K562 (cell line): ENCODE results near the gene ENTREP3. TPM values are rescaled to one million over a fixed set of nuclear protein-coding genes. Genes with fewer than 3 reads are reported as not detected.

Experiments
- ATF6 ChIP-seq: sonication (generic); formaldehyde crosslinking; IDR thresholded peaks from 2 replicates; pipeline ENCODE4 v1.4.0; 2020; ENCODE audit warnings: mild to moderate bottlenecking, missing genetic modification reagents
- BRD4 ChIP-seq: fragments of 200-600 bp; sonication (generic); IDR thresholded peaks from 2 replicates; pipeline ENCODE4 v1.6.1; 2017; ENCODE audit warnings: inconsistent platforms
- CBX3 ChIP-seq, 2 experiments: IDR thresholded peaks; 1 replicate in 1 of 2; 2 replicates in 1 of 2; pipeline ENCODE4 v1.6.1; 2012; ENCODE audit warnings: inconsistent platforms in 2 of 2, low read length in 2 of 2, borderline replicate concordance in 1 of 2, control low read depth in 1 of 2
- ELF1 ChIP-seq: fragments of 200-800 bp; sonication (Bioruptor generic); IDR thresholded peaks from 2 replicates; pipeline ENCODE4 v1.6.1; 2016; ENCODE audit warnings: missing genetic modification characterization, missing compliant biosample characterization
- HMGXB4 ChIP-seq: sonication (generic); formaldehyde crosslinking; IDR thresholded peaks from 2 replicates; pipeline ENCODE4 v1.8.1; 2023; ENCODE audit warnings: mild to moderate bottlenecking, missing genetic modification reagents
- IFI16 ChIP-seq: fragments of 250-450 bp; sonication (Bioruptor Pico); IDR thresholded peaks from 2 replicates; pipeline ENCODE4 v2.1.2; 2022; ENCODE audit warnings: mild to moderate bottlenecking, inconsistent platforms
- JUNB ChIP-seq: fragments of 450-650 bp; formaldehyde crosslinking; conservative IDR thresholded peaks from 2 replicates; pipeline ENCODE4 v1.4.0; 2020; ENCODE audit warnings: mild to moderate bottlenecking
- MEF2D ChIP-seq: conservative IDR thresholded peaks from 2 replicates; pipeline ENCODE4 v1.6.1; 2016; ENCODE audit warnings: low read depth, missing genetic modification characterization, missing compliant biosample characterization
- PHB2 ChIP-seq: fragments of 450-650 bp; IDR thresholded peaks from 2 replicates; pipeline ENCODE4 v1.6.1; 2017; ENCODE audit warnings: low read depth
- PTTG1 ChIP-seq: fragments of 450-650 bp; IDR thresholded peaks from 2 replicates; pipeline ENCODE4 v1.6.1; 2016; ENCODE audit warnings: low read depth, mild to moderate bottlenecking, missing genetic modification characterization, missing compliant biosample characterization
- RBM17 ChIP-seq: fragments of 200-400 bp; formaldehyde crosslinking; IDR thresholded peaks from 2 replicates; pipeline ENCODE4 v1.6.1; 2017; ENCODE audit warnings: low read depth, mild to moderate bottlenecking, low read length, borderline replicate concordance
- REST ChIP-seq, 2 experiments: fragments of 450-650 bp; formaldehyde crosslinking in 1 of 2; IDR thresholded peaks; 2 replicates each; pipeline versions ENCODE4 v1.4.0 to v1.6.1; 2014 to 2020; ENCODE audit warnings: mild to moderate bottlenecking in 2 of 2, borderline replicate concordance in 1 of 2, low read depth in 1 of 2
- SMARCE1 ChIP-seq: fragments of 450-650 bp; IDR thresholded peaks from 2 replicates; pipeline ENCODE4 v1.7.1; 2016; ENCODE audit warnings: mild to moderate bottlenecking
- TEAD1 ChIP-seq, 2 experiments: fragments of 450-650 bp in 1 of 2; sonication (generic) in 1 of 2; formaldehyde crosslinking; IDR thresholded peaks; 2 replicates each; pipeline versions ENCODE4 v1.4.0 to v1.8.0; 2020 to 2022; ENCODE audit warnings: mild to moderate bottlenecking in 2 of 2, missing genetic modification reagents in 1 of 2
- ZC3H11A ChIP-seq: IDR thresholded peaks from 2 replicates; pipeline ENCODE4 v1.6.1; 2012; ENCODE audit warnings: low read depth, low read length, improper control_type of control experiment
- polyA plus RNA-seq, 8 experiments: library from polyadenylated mRNA; depleted of rRNA in 4 of 8; stranded (reverse) in 5 of 8; unstranded in 3 of 8; fragments of >200 nt; fragmentation: Nextera tagmentation in 2 of 8; fragmentation: Illumina TruSeq in 1 of 8; extraction: Ambion mirVana in 2 of 8; extraction: Trizol in 1 of 8; gene quantifications; 2 replicates each; pipeline versions ENCODE4 v1.2.1 to v1.2.3, GENCODE V29; 2011 to 2014; ENCODE audit warnings: inconsistent platforms in 1 of 8, missing spikeins in 1 of 8
- total RNA-seq, 7 experiments: library from RNA; depleted of rRNA in 6 of 7; stranded (reverse); fragments of >200 nt in 6 of 7; fragmentation: Illumina TruSeq in 2 of 7; extraction: Trizol in 2 of 7; gene quantifications; 2 replicates each; pipeline versions ENCODE4 v1.2.1 to v1.2.3, GENCODE V29; 2011 to 2021; ENCODE audit warnings: low replicate concordance in 1 of 7

ENTREP3 gene
- total and polyA plus RNA-seq, 9 of the 15 experiments (the other 6 are each of a cell fraction or from before 2014, with no cell fraction given): 1.9 to 41.8 (median 5.9) TPM

GRCh38 chr1:155218854-155219591, 36.3 kb downstream of the ENTREP3 start (continued):
- TF ChIP-seq RBM17 (no peak), IFI16 (CRISPR knock-in tag) (no peak), JUNB (no peak), ELF1 (tag) (peak; percentile 74), MEF2D (tag) (0 out of 2 replicates have a peak, but pooled peaks have one; percentile 30), ZC3H11A (no peak), TEAD1 (CRISPR knock-in tag; IDR thresholded peaks at IDR 0.05) (peak in 1 of 2 experiments; percentile 55; a peak in 1 of 4 replicates), ATF6 (CRISPR knock-in tag) (no peak), CBX3 (IDR thresholded peaks at IDR 0.05; ENCODE audit: borderline replicate concordance in 1 of 2, low read length in 2 of 2) (peak in 1 of 2 experiments; percentile 66; a peak in 2 of 3 replicates), HMGXB4 (CRISPR knock-in tag) (no peak), SMARCE1 (no peak), BRD4 (no peak), PHB2 (no peak), REST (IDR thresholded peaks at IDR 0.05; ENCODE audit: borderline replicate concordance) (peak; percentile 95), REST (CRISPR knock-in tag; IDR thresholded peaks at IDR 0.05; ENCODE audit: low read depth) (no peak), PTTG1 (tag) (0 out of 2 replicates have a peak, but pooled peaks have one; percentile 26)
